C4-2B (cell line): ENCODE data around the gene DACH2.

ENCODE experiments used
- H3K27ac ChIP-seq: fragments of 450-650 bp; 2 replicates; pipeline ENCODE4 v1.5.1; 2017
- CTCF ChIP-seq: fragments of 450-650 bp; conservative IDR thresholded peaks from 2 replicates; pipeline ENCODE4 v1.5.1; 2017; ENCODE audit warnings: mild to moderate bottlenecking
- ZFX ChIP-seq: fragments of 450-650 bp; IDR thresholded peaks from 2 replicates; pipeline ENCODE4 v1.6.1; 2017

DACH2 gene

DNA sequence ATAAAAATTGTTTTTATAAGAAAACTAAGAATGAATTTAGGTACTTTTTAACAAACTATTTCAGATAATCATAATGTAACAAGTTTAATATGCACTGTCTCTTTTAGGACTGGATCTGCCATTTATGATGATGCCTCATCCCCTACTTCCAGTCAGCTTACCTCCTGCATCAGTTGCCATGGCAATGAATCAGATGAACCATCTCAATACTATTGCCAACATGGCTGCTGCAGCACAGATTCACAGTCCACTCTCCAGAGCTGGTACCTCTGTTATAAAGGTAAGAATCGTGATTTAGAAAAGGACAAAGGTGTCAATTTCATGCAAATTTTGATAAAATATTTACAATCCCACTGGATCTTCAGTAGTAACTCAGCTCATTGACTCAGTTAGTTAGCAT is 566.2 kb downstream of the DACH2 start:
- H3K27ac ChIP-seq, result no peak overlapping the region
- TF ChIP-seq CTCF, result no peak
- TF ChIP-seq ZFX, result no peak

- H3K27ac ChIP-seq, result no peak overlapping the region
- TF ChIP-seq ZFX (no peak), CTCF (no peak)
Observed at GRCh38 chrX:86724277-86724676, 576.0 kb downstream of the DACH2 start.

DNA sequence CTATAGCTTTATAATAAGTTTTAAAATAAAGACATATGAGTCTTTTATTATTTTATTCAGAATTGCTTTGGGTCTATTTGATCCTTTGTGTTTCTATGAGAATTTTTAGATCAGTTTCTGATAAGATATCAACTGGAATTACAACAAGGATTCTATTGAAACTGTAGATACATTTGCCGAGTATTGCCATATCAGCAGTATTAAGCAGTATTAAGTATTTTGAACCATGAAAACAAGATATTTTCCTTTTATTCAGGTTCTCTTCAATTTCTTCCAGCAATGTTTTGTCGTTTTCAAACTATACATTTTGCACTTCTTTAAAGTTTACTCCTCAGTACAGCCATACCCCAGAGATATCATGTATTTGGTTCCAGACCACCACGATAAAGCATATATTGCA is 598.8 kb downstream of the DACH2 start:
- no peak overlapping the region for H3K27ac ChIP-seq
- no peak for TF ChIP-seq ZFX
- no peak for TF ChIP-seq CTCF

DNA sequence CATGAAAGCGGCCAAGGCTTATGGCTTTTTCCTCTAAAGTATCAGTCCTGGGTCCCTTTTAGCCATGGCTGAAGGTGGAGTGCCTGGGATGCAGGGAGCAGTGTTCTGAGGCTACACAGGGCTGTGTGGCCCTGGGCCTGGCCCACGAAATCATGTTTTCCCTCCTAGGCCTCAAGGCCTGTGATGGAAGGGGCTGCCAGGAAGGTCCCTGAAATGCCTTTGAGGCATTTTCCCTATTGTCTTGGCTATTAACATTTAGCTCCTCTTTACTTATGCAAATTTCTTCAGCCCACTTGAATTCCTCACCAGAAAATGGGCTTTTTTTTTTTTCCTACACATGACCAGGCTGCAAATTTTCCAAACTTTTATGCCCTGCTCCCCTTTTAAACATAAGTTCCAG is 657.0 kb downstream of the DACH2 start:
- no peak overlapping the region for H3K27ac ChIP-seq
- TF ChIP-seq CTCF, result no peak
- TF ChIP-seq ZFX, result no peak

DNA sequence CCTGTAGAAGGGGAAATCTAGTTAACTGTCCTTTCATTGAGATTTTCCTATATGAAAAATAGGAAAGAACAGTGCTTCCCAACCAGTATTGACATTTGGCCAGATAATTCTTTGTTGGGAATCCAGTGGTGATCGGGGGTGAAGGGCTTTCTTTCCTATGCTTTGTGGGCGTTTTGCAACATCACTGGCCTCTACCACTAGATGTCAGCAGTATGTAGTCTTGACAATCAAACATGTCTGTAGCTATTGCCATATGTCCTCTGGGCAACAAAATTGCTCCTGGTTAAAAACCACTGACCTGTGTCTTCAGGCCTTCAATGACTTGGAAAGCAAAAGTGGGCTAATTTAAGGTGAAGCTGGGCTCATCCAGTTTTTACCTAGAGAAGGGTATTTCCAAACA is 658.5 kb downstream of the DACH2 start:
- no peak overlapping the region for H3K27ac ChIP-seq
- no peak for TF ChIP-seq ZFX
- TF ChIP-seq CTCF, result peak; percentile 63

GRCh38 chrX:86809651-86810050 is 661.4 kb downstream of the DACH2 start:
- no peak overlapping the region for H3K27ac ChIP-seq
- TF ChIP-seq CTCF (no peak), ZFX (no peak)

- no peak overlapping the region for H3K27ac ChIP-seq
- TF ChIP-seq ZFX (no peak), CTCF (no peak)
Observed at GRCh38 chrX:86829786-86830185, 681.5 kb downstream of the DACH2 start.
